Naive thymus-derived CD4-positive, alpha-beta T cell (primary cell): Measurements from ENCODE around the gene MYH14. TPM values are rescaled to one million over a fixed set of nuclear protein-coding genes. Genes with fewer than 3 reads are reported as not detected.

ENCODE experiments used
- ATAC-seq: fragments of 150-1000 bp; cut with Tn5 transposase; 2 replicates; pipeline ENCODE4 v1.10.0; 2021; ENCODE audit warnings: mild to moderate bottlenecking, moderate library complexity
- CTCF ChIA-PET: fragments of 350-600 bp; sonication (Branson Sonifier 250); formaldehyde crosslinking; loops from one replicate; lab custom pipeline; 2021; ENCODE audit warnings: antibody characterized with exemption; lab: Charles Lee
- POLR2A ChIA-PET: fragments of 350-600 bp; sonication (Branson Sonifier 250); formaldehyde crosslinking; loops from one replicate; lab custom pipeline; 2021; ENCODE audit warnings: antibody characterized with exemption, inconsistent platforms; lab: Charles Lee
- DNase-seq, 9 donors: peaks; one replicate each; pipeline versions ENCODE4 v3.0.0 to v3.0.0-alpha.2; 2020 to 2022; ENCODE audit warnings: mixed read lengths in 1 of 9
- H3K27ac ChIP-seq: one replicate; pipeline ENCODE4 v1.7.0; 2013; ENCODE audit warnings: mild to moderate bottlenecking, low read depth, low read length, moderate library complexity
- H3K27me3 ChIP-seq, 2 donors: one replicate each; pipeline ENCODE4 v1.7.0; 2013; ENCODE audit warnings: low read length in 2 of 2, mild to moderate bottlenecking in 2 of 2, moderate library complexity in 2 of 2; ENCODE audit not compliant: control insufficient read depth in 2 of 2, insufficient read depth in 2 of 2
- H3K36me3 ChIP-seq, 3 experiments: 1 replicate in 2 of 3; 2 replicates in 1 of 3; pipeline ENCODE4 v1.7.0; 2013; ENCODE audit warnings: low read length in 3 of 3, mild to moderate bottlenecking in 3 of 3, moderate library complexity in 1 of 3; ENCODE audit not compliant: insufficient read depth in 3 of 3, control insufficient read depth in 2 of 3
- H3K4me1 ChIP-seq, 2 donors: one replicate each; pipeline ENCODE4 v1.7.0; 2013; ENCODE audit warnings: low read length in 2 of 2, mild to moderate bottlenecking in 2 of 2, moderate library complexity in 1 of 2; ENCODE audit not compliant: control insufficient read depth in 2 of 2, insufficient read depth in 2 of 2
- H3K4me3 ChIP-seq: 2 replicates; pipeline ENCODE4 v1.7.0; 2013; ENCODE audit warnings: mild to moderate bottlenecking, low read length
- H3K9me3 ChIP-seq, 3 experiments: 1 replicate in 2 of 3; 2 replicates in 1 of 3; pipeline ENCODE4 v1.7.0; 2013; ENCODE audit warnings: low read length in 3 of 3; ENCODE audit not compliant: control insufficient read depth in 2 of 3
- H3K27ac Mint-ChIP-seq, 9 donors: one replicate each; pipeline ENCODE4 v1.8.0; 2020 to 2022; ENCODE audit warnings: mixed read lengths in 9 of 9, mild to moderate bottlenecking in 8 of 9, moderate library complexity in 5 of 9, inconsistent platforms in 2 of 9
- H3K27me3 Mint-ChIP-seq, 5 donors: one replicate each; pipeline ENCODE4 v1.8.0; 2021 to 2022; ENCODE audit warnings: mixed read lengths in 5 of 5, mild to moderate bottlenecking in 1 of 5
- H3K36me3 Mint-ChIP-seq, 5 donors: one replicate each; pipeline ENCODE4 v1.8.0; 2020 to 2022; ENCODE audit warnings: mixed read lengths in 5 of 5, mild to moderate bottlenecking in 3 of 5, inconsistent platforms in 1 of 5
- H3K4me1 Mint-ChIP-seq, 7 donors: one replicate each; pipeline ENCODE4 v1.8.0; 2020 to 2022; ENCODE audit warnings: mixed read lengths in 7 of 7, mild to moderate bottlenecking in 3 of 7, inconsistent platforms in 1 of 7
- H3K4me3 Mint-ChIP-seq, 10 donors: one replicate each; pipeline ENCODE4 v1.8.0; 2020 to 2022; ENCODE audit warnings: mild to moderate bottlenecking in 10 of 10, mixed read lengths in 10 of 10, moderate library complexity in 6 of 10, inconsistent platforms in 2 of 10
- H3K9me3 Mint-ChIP-seq, 11 donors: one replicate each; pipeline ENCODE4 v1.8.0; 2020 to 2022; ENCODE audit warnings: mixed read lengths in 11 of 11, mild to moderate bottlenecking in 4 of 11, inconsistent platforms in 1 of 11, moderate library complexity in 1 of 11
- intact Hi-C, 2 donors: fragments of 100-400 bp; cut with micrococcal nuclease; formaldehyde crosslinking; loops; one replicate each; pipeline ENCODE4 v1.15.1; 2023
- polyA plus RNA-seq, 2 donors: library from polyadenylated mRNA; unstranded; fragments of 300-500 nt; fragmentation: Illumina TruSeq; gene quantifications; one replicate each; pipeline ENCODE4 v1.2.3, GENCODE V29; 2021
- total RNA-seq, 6 experiments: library from RNA in 5 of 6; stranded (reverse) in 5 of 6; gene quantifications; 1 replicate in 5 of 6; 2 replicates in 1 of 6; pipeline ENCODE4 v1.2.3 and lab custom pipeline; 2021 to 2026

Gene MYH14
- total and polyA plus RNA-seq, 7 experiments from 2014 or later, result not detected

GRCh38 chr19:50324331-50324730 is 120.9 kb downstream of the MYH14 start:
- Histone ChIP-seq H3K9me3 (peaks cover 0 to 3% (median 0%) of the 10 kb centered on the region in 3 experiments), H3K36me3 (no peaks in the 10 kb centered on the region), H3K27ac (no peak overlapping the region), H3K27me3 (peaks cover 0 to 13% of the 10 kb centered on the region in 2 donors), H3K4me3 (no peak overlapping the region), H3K4me1 (peaks cover 7 to 17% of the 10 kb centered on the region in 2 donors)
- Mint-ChIP-seq H3K27ac (peak overlapping the region in 3 of 9 donors; percentile 36 to 64 (median 61)), H3K4me1 (peaks cover 20 to 32% (median 27%) of the 10 kb centered on the region in 7 donors), H3K9me3 (peaks cover 0 to 17% (median 6%) of the 10 kb centered on the region in 11 donors), H3K27me3 (peaks cover 20 to 43% (median 28%) of the 10 kb centered on the region in 5 donors), H3K36me3 (peaks cover 0 to 9% (median 6%) of the 10 kb centered on the region in 5 donors), H3K4me3 (peak overlapping the region in 3 of 10 donors; percentile 4 to 50 (median 7))
- DNase-seq (no peak), ATAC-seq (no peak)
- CTCF ChIA-PET, result no interaction called here
- intact Hi-C loops, result no loop called here
- POLR2A ChIA-PET, result no interaction called here

- H3K4me3 Mint-ChIP-seq, result peak overlapping the region in 6 of 10 donors; percentile 4 to 83 (median 42)
- peak overlapping the region in 3 of 9 donors; percentile 29 to 64 (median 52) for H3K27ac Mint-ChIP-seq
- CTCF ChIA-PET, result no interaction called here
- peaks cover 0 to 25% (median 11%) of the 10 kb centered on the region in 11 donors for H3K9me3 Mint-ChIP-seq
- peak; percentile 52 for ATAC-seq
- DNase-seq, result peak; percentile 53 to 94 (median 71)
- Histone ChIP-seq H3K9me3 (peaks cover 0 to 14% (median 0%) of the 10 kb centered on the region in 3 experiments), H3K27ac (no peak overlapping the region), H3K27me3 (peaks cover 2 to 18% of the 10 kb centered on the region in 2 donors), H3K4me1 (peaks cover 17 to 29% of the 10 kb centered on the region in 2 donors), H3K36me3 (no peaks in the 10 kb centered on the region), H3K4me3 (no peak overlapping the region)
- intact Hi-C loops, result loop anchor here in 1 of 2 donors (5.0 kb wide), 1 partner anchor 398 kb away; the partner anchor contains the start of genes ATF5 and NUP62
- peaks cover 31 to 44% (median 39%) of the 10 kb centered on the region in 7 donors for H3K4me1 Mint-ChIP-seq
- POLR2A ChIA-PET, result interaction anchor here (0.5 to 0.7 kb wide), 3 partner anchors 33 to 558 kb away, joined by 3 read pairs; no protein-coding TSS in a partner anchor
- H3K36me3 Mint-ChIP-seq, result peaks cover 0 to 15% (median 6%) of the 10 kb centered on the region in 5 donors
- peaks cover 20 to 47% (median 40%) of the 10 kb centered on the region in 5 donors for H3K27me3 Mint-ChIP-seq
These were observed 122.1 kb downstream of the MYH14 start for GRCh38 chr19:50325310-50326100.

GRCh38 chr19:50326101-50326664 is 122.8 kb downstream of the MYH14 start:
- Histone ChIP-seq H3K27ac (no peak overlapping the region), H3K4me1 (peaks cover 20 to 35% of the 10 kb centered on the region in 2 donors), H3K4me3 (no peak overlapping the region), H3K36me3 (no peaks in the 10 kb centered on the region), H3K9me3 (peaks cover 0 to 14% (median 0%) of the 10 kb centered on the region in 3 experiments), H3K27me3 (peaks cover 4 to 18% of the 10 kb centered on the region in 2 donors)
- DNase-seq (no peak), ATAC-seq (no peak)
- Mint-ChIP-seq H3K27ac (peak overlapping the region in 1 of 9 donors; percentile 38), H3K27me3 (peaks cover 20 to 46% (median 38%) of the 10 kb centered on the region in 5 donors), H3K4me3 (peak overlapping the region in 2 of 10 donors; percentile 37 to 88), H3K4me1 (peaks cover 33 to 49% (median 44%) of the 10 kb centered on the region in 7 donors), H3K9me3 (peaks cover 0 to 25% (median 11%) of the 10 kb centered on the region in 11 donors), H3K36me3 (peaks cover 0 to 13% (median 6%) of the 10 kb centered on the region in 5 donors)
- intact Hi-C loops, result loop anchor here in 1 of 2 donors (5.0 kb wide), 1 partner anchor 399 kb away; the partner anchor contains the start of genes ATF5 and NUP62
- ChIA-PET POLR2A (interaction anchor here (0.5 to 0.6 kb wide), 2 partner anchors 32 to 177 kb away, joined by 3 read pairs; no protein-coding TSS in a partner anchor), CTCF (interaction anchor here (0.7 to 0.8 kb wide), 2 partner anchors 394 to 899 kb away, joined by 3 to 4 read pairs; no protein-coding TSS in a partner anchor)

- Histone ChIP-seq H3K36me3 (no peaks in the 10 kb centered on the region), H3K4me3 (no peak overlapping the region), H3K27me3 (peaks cover 10 to 21% of the 10 kb centered on the region in 2 donors), H3K9me3 (peaks cover 0 to 14% (median 0%) of the 10 kb centered on the region in 3 experiments), H3K27ac (no peak overlapping the region), H3K4me1 (peaks cover 28 to 43% of the 10 kb centered on the region in 2 donors)
- Mint-ChIP-seq H3K27ac (peak overlapping the region in 4 of 9 donors; percentile 19 to 60 (median 38)), H3K4me1 (peaks cover 40 to 58% (median 52%) of the 10 kb centered on the region in 7 donors), H3K9me3 (peaks cover 0 to 26% (median 11%) of the 10 kb centered on the region in 11 donors), H3K36me3 (peaks cover 0 to 13% (median 6%) of the 10 kb centered on the region in 5 donors), H3K4me3 (peak overlapping the region; percentile 14 to 88 (median 70)), H3K27me3 (peaks cover 20 to 55% (median 43%) of the 10 kb centered on the region in 5 donors)
- intact Hi-C loops, result loop anchor here in 1 of 2 donors (5.0 kb wide), 1 partner anchor 400 kb away; the partner anchor contains the start of genes ATF5 and NUP62
- ATAC-seq (no peak), DNase-seq (no peak)
- POLR2A ChIA-PET, result no interaction called here
- CTCF ChIA-PET, result interaction anchor here (0.8 kb wide), 1 partner anchor 393 kb away, joined by 4 read pairs; no protein-coding TSS in a partner anchor
These were observed 123.6 kb downstream of the MYH14 start for GRCh38 chr19:50327013-50327412.

- peaks cover 14 to 27% of the 10 kb centered on the region in 2 donors for H3K27me3 ChIP-seq
- no peak for DNase-seq
- peaks cover 30 to 50% of the 10 kb centered on the region in 2 donors for H3K4me1 ChIP-seq
- Mint-ChIP-seq H3K36me3 (peaks cover 0 to 13% (median under 1%) of the 10 kb centered on the region in 5 donors), H3K27ac (peak overlapping the region in 5 of 9 donors; percentile 19 to 74 (median 32)), H3K4me1 (peaks cover 35 to 64% (median 58%) of the 10 kb centered on the region in 7 donors), H3K4me3 (peak overlapping the region; percentile 14 to 88 (median 70)), H3K27me3 (peaks cover 20 to 61% (median 43%) of the 10 kb centered on the region in 5 donors), H3K9me3 (peaks cover 0 to 26% (median 7%) of the 10 kb centered on the region in 11 donors)
- H3K27ac ChIP-seq, result no peak overlapping the region
- no peak overlapping the region for H3K4me3 ChIP-seq
- H3K9me3 ChIP-seq, result peaks cover 0 to 14% (median 0%) of the 10 kb centered on the region in 3 experiments
- no peaks in the 10 kb centered on the region for H3K36me3 ChIP-seq
- intact Hi-C loops, result loop anchor here in 1 of 2 donors (5.0 kb wide), 1 partner anchor 400 kb away; the partner anchor contains the start of genes ATF5 and NUP62
- ChIA-PET POLR2A (interaction anchor here (1.2 kb wide), 1 partner anchor 183 kb away, joined by 4 read pairs; the partner anchor contains the start of gene JOSD2), CTCF (interaction anchor here (1.0 kb wide), 1 partner anchor 30 kb away, joined by 4 read pairs; no protein-coding TSS in a partner anchor)
- no peak for ATAC-seq
These were observed 124.2 kb downstream of the MYH14 start for GRCh38 chr19:50327461-50328223.
